Measurements from ENCODE around the gene AXIN1. TPM values are rescaled to one million over a fixed set of nuclear protein-coding genes. Genes with fewer than 3 reads are reported as not detected.

AXIN1 gene
- total and polyA plus RNA-seq, 4 donors, result 8.5 to 24.0 (median 21.7) TPM

Other genes with a start within 250 kb of the AXIN1 start
- gene NPRL3, start 214.1 kb downstream of the AXIN1 start, total RNA-seq, result 10 to 100 TPM; 12.3 to 16.2 TPM
- gene NPRL3, start 214.1 kb downstream of the AXIN1 start, polyA plus RNA-seq (ENCODE audit: insufficient read length in 2 of 2), result 10 to 100 TPM; 58.7 to 60.1 TPM
- gene HBZ, start 200.1 kb downstream of the AXIN1 start, total RNA-seq, result 1 to 10 TPM; 1.4 to 5.0 TPM
- gene HBZ, start 200.1 kb downstream of the AXIN1 start, polyA plus RNA-seq (ENCODE audit: insufficient read length in 2 of 2), result 1 to 10 TPM; 1.1 to 3.3 TPM
- gene HBM, start 186.7 kb downstream of the AXIN1 start, total RNA-seq, result 10 to 100 TPM; 33.7 to 56.1 TPM
- gene HBM, start 186.7 kb downstream of the AXIN1 start, polyA plus RNA-seq (ENCODE audit: insufficient read length in 2 of 2), result 1 to 10 TPM; 5.4 to 5.5 TPM
- 1,000 to 10,000 TPM; 1,427 to 3,649 TPM for gene HBA2, start 179.8 kb downstream of the AXIN1 start, total RNA-seq
- 1,000 to 10,000 TPM; 1,794 to 1,875 TPM for gene HBA2, start 179.8 kb downstream of the AXIN1 start, polyA plus RNA-seq (ENCODE audit: insufficient read length in 2 of 2)
- gene HBA1, start 176.0 kb downstream of the AXIN1 start, total RNA-seq, result 1,000 to 10,000 TPM in 1 of 2 donors, 100 to 1,000 TPM in 1; 718 to 1,778 TPM
- gene HBA1, start 176.0 kb downstream of the AXIN1 start, polyA plus RNA-seq (ENCODE audit: insufficient read length in 2 of 2), result 1,000 to 10,000 TPM; 1,046 to 1,075 TPM
- gene HBQ1, start 172.3 kb downstream of the AXIN1 start, total RNA-seq, result 1 to 10 TPM; 6.4 to 6.6 TPM
- gene HBQ1, start 172.3 kb downstream of the AXIN1 start, polyA plus RNA-seq (ENCODE audit: insufficient read length in 2 of 2), result 10 to 100 TPM; 10.4 to 11.6 TPM
- gene LUC7L, start 123.3 kb downstream of the AXIN1 start, total RNA-seq, result 100 to 1,000 TPM in 1 of 2 donors, 10 to 100 TPM in 1; 63.4 to 117 TPM
- gene LUC7L, start 123.3 kb downstream of the AXIN1 start, polyA plus RNA-seq (ENCODE audit: insufficient read length in 2 of 2), result 100 to 1,000 TPM; 158 to 199 TPM
- 10 to 100 TPM; 34.8 to 55.8 TPM for gene FAM234A, start 117.9 kb downstream of the AXIN1 start, total RNA-seq
- 10 to 100 TPM; 60.6 to 66.3 TPM for gene FAM234A, start 117.9 kb downstream of the AXIN1 start, polyA plus RNA-seq (ENCODE audit: insufficient read length in 2 of 2)
- gene RGS11, start 76.8 kb downstream of the AXIN1 start, total RNA-seq, result 10 to 100 TPM in 1 of 2 donors, 1 to 10 TPM in 1; 7.9 to 13.0 TPM
- 10 to 100 TPM; 29.5 to 47.5 TPM for gene RGS11, start 76.8 kb downstream of the AXIN1 start, polyA plus RNA-seq (ENCODE audit: insufficient read length in 2 of 2)
- gene ARHGDIG, start 72.1 kb downstream of the AXIN1 start, total RNA-seq, result 10 to 100 TPM; 24.9 to 50.4 TPM
- 100 to 1,000 TPM; 106 to 120 TPM for gene ARHGDIG, start 72.1 kb downstream of the AXIN1 start, polyA plus RNA-seq (ENCODE audit: insufficient read length in 2 of 2)
- gene PDIA2, start 69.6 kb downstream of the AXIN1 start, total RNA-seq, result 10 to 100 TPM in 1 of 2 donors, 1 to 10 TPM in 1; 8.0 to 10.5 TPM
- gene PDIA2, start 69.6 kb downstream of the AXIN1 start, polyA plus RNA-seq (ENCODE audit: insufficient read length in 2 of 2), result 10 to 100 TPM; 37.1 to 38.4 TPM
- gene MRPL28, start 17.8 kb upstream of the AXIN1 start, total RNA-seq, result 10 to 100 TPM; 43.4 to 73.9 TPM
- 100 to 1,000 TPM; 112 to 114 TPM for gene MRPL28, start 17.8 kb upstream of the AXIN1 start, polyA plus RNA-seq (ENCODE audit: insufficient read length in 2 of 2)
- 10 to 100 TPM; 17.3 to 31.8 TPM for gene PGAP6, start 29.3 kb upstream of the AXIN1 start, total RNA-seq
- gene PGAP6, start 29.3 kb upstream of the AXIN1 start, polyA plus RNA-seq (ENCODE audit: insufficient read length in 2 of 2), result 10 to 100 TPM; 60.6 to 70.3 TPM
- gene NME4, start 44.5 kb upstream of the AXIN1 start, total RNA-seq, result 10 to 100 TPM; 14.3 to 88.8 TPM
- gene NME4, start 44.5 kb upstream of the AXIN1 start, polyA plus RNA-seq (ENCODE audit: insufficient read length in 2 of 2), result 100 to 1,000 TPM; 133 to 150 TPM
- gene DECR2, start 49.2 kb upstream of the AXIN1 start, total RNA-seq, result 1 to 10 TPM; 5.1 to 9.6 TPM
- 10 to 100 TPM; 24.6 to 27.7 TPM for gene DECR2, start 49.2 kb upstream of the AXIN1 start, polyA plus RNA-seq (ENCODE audit: insufficient read length in 2 of 2)
- gene RAB11FIP3, start 72.9 kb upstream of the AXIN1 start, total RNA-seq, result 10 to 100 TPM; 24.2 to 43.5 TPM
- 100 to 1,000 TPM in 1 of 2 donors, 10 to 100 TPM in 1; 89.3 to 107 TPM for gene RAB11FIP3, start 72.9 kb upstream of the AXIN1 start, polyA plus RNA-seq (ENCODE audit: insufficient read length in 2 of 2)
- gene CAPN15, start 175.0 kb upstream of the AXIN1 start, total RNA-seq, result 10 to 100 TPM in 1 of 2 donors, 1 to 10 TPM in 1; 9.6 to 19.5 TPM
- 10 to 100 TPM; 36.4 to 43.2 TPM for gene CAPN15, start 175.0 kb upstream of the AXIN1 start, polyA plus RNA-seq (ENCODE audit: insufficient read length in 2 of 2)
- under 1 TPM in 1 of 2 donors, not detected in 1; 0.06 TPM for gene PRR35, start 207.7 kb upstream of the AXIN1 start, total RNA-seq
- gene PRR35, start 207.7 kb upstream of the AXIN1 start, polyA plus RNA-seq (ENCODE audit: insufficient read length in 2 of 2), result under 1 TPM in 1 of 2 donors, not detected in 1; 0.14 TPM
- 1 to 10 TPM in 1 of 2 donors, under 1 TPM in 1; 0.89 to 3.5 TPM for gene NHLRC4, start 214.3 kb upstream of the AXIN1 start, total RNA-seq
- 1 to 10 TPM in 1 of 2 donors, under 1 TPM in 1; 0.73 to 1.2 TPM for gene NHLRC4, start 214.3 kb upstream of the AXIN1 start, polyA plus RNA-seq (ENCODE audit: insufficient read length in 2 of 2)
- 10 to 100 TPM; 19.1 to 38.1 TPM for gene PIGQ, start 217.2 kb upstream of the AXIN1 start, total RNA-seq
- gene PIGQ, start 217.2 kb upstream of the AXIN1 start, polyA plus RNA-seq (ENCODE audit: insufficient read length in 2 of 2), result 10 to 100 TPM; 69.4 to 85.7 TPM
- gene RAB40C, start 237.3 kb upstream of the AXIN1 start, total RNA-seq, result 10 to 100 TPM; 12.4 to 21.7 TPM
- gene RAB40C, start 237.3 kb upstream of the AXIN1 start, polyA plus RNA-seq (ENCODE audit: insufficient read length in 2 of 2), result 10 to 100 TPM; 38.4 to 45.7 TPM